ENCODE data around the gene PCNX4.

PCNX4 gene

GRCh38 chr14:60163693-60164092 is 72.0 kb downstream of the PCNX4 start:
- ATAC-seq (ENCODE audit: insufficient read depth, low read depth) (no peak), DNase-seq (no peak)
- Histone ChIP-seq H3K4me1 (ENCODE audit: insufficient read depth, low read length) (peaks cover 21% of the 10 kb centered on the region), H3K9me3 (ENCODE audit: insufficient read depth, low read length, severe bottlenecking) (no peaks in the 10 kb centered on the region), H3K27me3 (ENCODE audit: insufficient read depth, low read length, poor library complexity) (peaks cover 14% of the 10 kb centered on the region), H3K36me3 (ENCODE audit: insufficient read depth, low read length) (peaks cover 6% of the 10 kb centered on the region; the same call in 1 of the 2 replicates), H4K20me1 (ENCODE audit: insufficient read depth, low read length) (no peaks in the 10 kb centered on the region), H3K4me2 (ENCODE audit: insufficient read depth, low read length) (peak overlapping the region; percentile 70), H3K27ac (ENCODE audit: low read length) (peak overlapping the region; percentile 70; the same call in 1 of the 2 replicates), H3K79me2 (ENCODE audit: insufficient read depth, low read length) (peaks cover 14% of the 10 kb centered on the region), H2AFZ (ENCODE audit: low read depth, low read length) (peak overlapping the region; percentile 55; the same call in 1 of the 2 replicates), H3K4me3 (ENCODE audit: low read depth in 1 of 2, low read length in 2 of 2) (peak overlapping the region in 1 of 2 experiments; percentile 76; a peak in 2 of 4 replicates), H3K9ac (ENCODE audit: low read depth, low read length) (peak overlapping the region; percentile 84)
- TF ChIP-seq EZH2 (IDR thresholded peaks at IDR 0.05; ENCODE audit: borderline replicate concordance, low read depth, low read length, severe bottlenecking) (no peak), CTCF (IDR thresholded peaks at IDR 0.05; ENCODE audit: borderline replicate concordance, extremely low read depth, low read length, poor library complexity, severe bottlenecking) (no peak)

- Histone ChIP-seq H2AFZ (ENCODE audit: low read depth, low read length) (peak overlapping the region; percentile 92), H3K9ac (ENCODE audit: low read depth, low read length) (peak overlapping the region; percentile 84), H3K36me3 (ENCODE audit: insufficient read depth, low read length) (peaks cover 6% of the 10 kb centered on the region; the same call in 1 of the 2 replicates), H3K27ac (ENCODE audit: low read length) (peak overlapping the region; percentile 70), H3K4me1 (ENCODE audit: insufficient read depth, low read length) (peaks cover 21% of the 10 kb centered on the region), H3K9me3 (ENCODE audit: insufficient read depth, low read length, severe bottlenecking) (no peaks in the 10 kb centered on the region), H3K79me2 (ENCODE audit: insufficient read depth, low read length) (peaks cover 14% of the 10 kb centered on the region), H3K4me3 (ENCODE audit: low read depth in 1 of 2, low read length in 2 of 2) (peak overlapping the region; percentile 76 to 79), H4K20me1 (ENCODE audit: insufficient read depth, low read length) (no peaks in the 10 kb centered on the region), H3K27me3 (ENCODE audit: insufficient read depth, low read length, poor library complexity) (peaks cover 14% of the 10 kb centered on the region), H3K4me2 (ENCODE audit: insufficient read depth, low read length) (peak overlapping the region; percentile 70)
- DNase-seq (no peak), ATAC-seq (ENCODE audit: insufficient read depth, low read depth) (no peak)
- TF ChIP-seq EZH2 (IDR thresholded peaks at IDR 0.05; ENCODE audit: borderline replicate concordance, low read depth, low read length, severe bottlenecking), result no peak
These were observed 72.6 kb downstream of the PCNX4 start for GRCh38 chr14:60164404-60164711.

GRCh38 chr14:60164712-60165546 is 73.2 kb downstream of the PCNX4 start, which contains the start of gene DHRS7:
Gene DHRS7, minus strand, starts transcription at chr14:60165398. Its CDS starts 89 bp downstream, at chr14:60165309.
- H3K4me3 ChIP-seq (ENCODE audit: low read depth in 1 of 2, low read length in 2 of 2), result peak within 1 kb of the TSS; percentile 76 to 79
- H3K36me3 ChIP-seq (ENCODE audit: insufficient read depth, low read length), result peaks cover 6% of the 10 kb centered on the region; the same call in 1 of the 2 replicates
- H3K79me2 ChIP-seq (ENCODE audit: insufficient read depth, low read length), result peaks cover 14% of the 10 kb centered on the region
- peaks cover 14% of the 10 kb centered on the region for H3K27me3 ChIP-seq (ENCODE audit: insufficient read depth, low read length, poor library complexity)
- H3K9me3 ChIP-seq (ENCODE audit: insufficient read depth, low read length, severe bottlenecking), result no peaks in the 10 kb centered on the region
- peak; percentile 81 for ATAC-seq (ENCODE audit: insufficient read depth, low read depth)
- peaks cover 21% of the 10 kb centered on the region for H3K4me1 ChIP-seq (ENCODE audit: insufficient read depth, low read length)
- H3K9ac ChIP-seq (ENCODE audit: low read depth, low read length), result peak within 1 kb of the TSS; percentile 84
- TF ChIP-seq CTCF (IDR thresholded peaks at IDR 0.05; ENCODE audit: borderline replicate concordance, extremely low read depth, low read length, poor library complexity, severe bottlenecking), result peak; percentile 69
- TF ChIP-seq EZH2 (IDR thresholded peaks at IDR 0.05; ENCODE audit: borderline replicate concordance, low read depth, low read length, severe bottlenecking), result no peak
- peak within 1 kb of the TSS; percentile 92 for H2AFZ ChIP-seq (ENCODE audit: low read depth, low read length)
- peak within 1 kb of the TSS; percentile 70 for H3K27ac ChIP-seq (ENCODE audit: low read length)
- H4K20me1 ChIP-seq (ENCODE audit: insufficient read depth, low read length), result no peaks in the 10 kb centered on the region
- H3K4me2 ChIP-seq (ENCODE audit: insufficient read depth, low read length), result peak within 1 kb of the TSS; percentile 70
- DNase-seq, result peak; percentile 69

GRCh38 chr14:60165547-60165876 is 73.8 kb downstream of the PCNX4 start:
- TF ChIP-seq EZH2 (IDR thresholded peaks at IDR 0.05; ENCODE audit: borderline replicate concordance, low read depth, low read length, severe bottlenecking) (no peak), CTCF (IDR thresholded peaks at IDR 0.05; ENCODE audit: borderline replicate concordance, extremely low read depth, low read length, poor library complexity, severe bottlenecking) (no peak)
- peak overlapping the region; percentile 76 to 79; a peak in 3 of 4 replicates for H3K4me3 ChIP-seq (ENCODE audit: low read depth in 1 of 2, low read length in 2 of 2)
- H3K27me3 ChIP-seq (ENCODE audit: insufficient read depth, low read length, poor library complexity), result peaks cover 14% of the 10 kb centered on the region
- no peaks in the 10 kb centered on the region for H4K20me1 ChIP-seq (ENCODE audit: insufficient read depth, low read length)
- H3K36me3 ChIP-seq (ENCODE audit: insufficient read depth, low read length), result peaks cover 6% of the 10 kb centered on the region; the same call in 1 of the 2 replicates
- H3K79me2 ChIP-seq (ENCODE audit: insufficient read depth, low read length), result peaks cover 14% of the 10 kb centered on the region
- H2AFZ ChIP-seq (ENCODE audit: low read depth, low read length), result peak overlapping the region; percentile 92
- H3K9ac ChIP-seq (ENCODE audit: low read depth, low read length), result peak overlapping the region; percentile 84
- H3K27ac ChIP-seq (ENCODE audit: low read length), result no peak overlapping the region
- ATAC-seq (ENCODE audit: insufficient read depth, low read depth), result peak; percentile 18
- peaks cover 21% of the 10 kb centered on the region for H3K4me1 ChIP-seq (ENCODE audit: insufficient read depth, low read length)
- H3K9me3 ChIP-seq (ENCODE audit: insufficient read depth, low read length, severe bottlenecking), result no peaks in the 10 kb centered on the region
- no peak for DNase-seq
- peak overlapping the region; percentile 70 for H3K4me2 ChIP-seq (ENCODE audit: insufficient read depth, low read length)
